Neural cell (in vitro differentiated cells): ENCODE measurements around the gene TMEM94. TPM values are rescaled to one million over a fixed set of nuclear protein-coding genes. Genes with fewer than 3 reads are reported as not detected.

Experiments
- H2AFZ ChIP-seq: fragments of 200-600, 300-800 bp; sonication (generic), shearing (Covaris generic); 2 replicates; pipeline ENCODE4 v1.6.0; 2014; ENCODE audit warnings: low read depth, mild to moderate bottlenecking, antibody characterized with exemption, low read length, moderate library complexity
- H3F3A ChIP-seq: fragments of 200-600 bp; shearing (Covaris generic); 2 replicates; pipeline ENCODE4 v1.6.1; 2016; ENCODE audit warnings: mild to moderate bottlenecking, moderate library complexity, mixed read lengths, antibody characterized with exemption, low read length; ENCODE audit not compliant: insufficient read depth, poor library complexity, severe bottlenecking
- H3K27ac ChIP-seq: fragments of 200-600, 300-800 bp; sonication (generic), shearing (Covaris generic); 2 replicates; pipeline ENCODE4 v1.5.1; 2014; ENCODE audit warnings: mild to moderate bottlenecking, low read length, moderate library complexity
- H3K27me3 ChIP-seq: fragments of 300-800, 200-600 bp; sonication (generic), shearing (Covaris generic); 2 replicates; pipeline ENCODE4 v1.6.0; 2014; ENCODE audit warnings: mild to moderate bottlenecking, low read depth, low read length, moderate library complexity; ENCODE audit not compliant: insufficient read depth
- H3K36me3 ChIP-seq: fragments of 300-800, 200-600 bp; sonication (generic), shearing (Covaris generic); 2 replicates; pipeline ENCODE4 v1.5.1; 2014; ENCODE audit warnings: mild to moderate bottlenecking, antibody characterized with exemption, low read length, moderate library complexity; ENCODE audit not compliant: insufficient read depth
- H3K4me2 ChIP-seq: fragments of 300-800, 200-600 bp; sonication (generic), shearing (Covaris generic); 2 replicates; pipeline ENCODE4 v1.6.0; 2014; ENCODE audit warnings: mild to moderate bottlenecking, low read length
- H3K4me3 ChIP-seq: fragments of 300-800, 200-600 bp; sonication (generic), shearing (Covaris generic); 2 replicates; pipeline ENCODE4 v1.5.1; 2014; ENCODE audit warnings: mild to moderate bottlenecking, low read length, moderate library complexity
- H3K79me2 ChIP-seq: fragments of 200-600 bp; shearing (Covaris generic); replicated peaks from 2 replicates; pipeline ENCODE4 v1.6.0; 2014; ENCODE audit warnings: mild to moderate bottlenecking, low read length, moderate library complexity; ENCODE audit not compliant: insufficient read depth
- H3K9ac ChIP-seq: fragments of 300-800, 200-600 bp; sonication (generic), shearing (Covaris generic); 2 replicates; pipeline ENCODE4 v1.6.1; 2016; ENCODE audit warnings: mild to moderate bottlenecking, low read length, mixed read lengths
- H3K9me2 ChIP-seq: fragments of 200-600 bp; shearing (Covaris generic); 2 replicates; pipeline ENCODE4 v1.6.1; 2016; ENCODE audit warnings: mild to moderate bottlenecking, low read length, mixed read lengths; ENCODE audit not compliant: insufficient read depth
- H3K9me3 ChIP-seq: fragments of 200-600, 300-800 bp; sonication (generic), shearing (Covaris generic); 2 replicates; pipeline ENCODE4 v1.6.1; 2016; ENCODE audit warnings: mild to moderate bottlenecking, mixed run types, low read length, moderate library complexity, mixed read lengths
- H4K20me1 ChIP-seq: fragments of 200-600 bp; shearing (Covaris generic); 2 replicates; pipeline ENCODE4 v1.6.1; 2016; ENCODE audit warnings: mild to moderate bottlenecking, mixed run types; ENCODE audit not compliant: insufficient read depth
- EP300 ChIP-seq: fragments of 450-650 bp; conservative IDR thresholded peaks from 2 replicates; pipeline ENCODE4 v1.6.1; 2014; ENCODE audit warnings: antibody characterized with exemption, mild to moderate bottlenecking, moderate library complexity; ENCODE audit not compliant: poor library complexity, severe bottlenecking
- EZH2 ChIP-seq: fragments of 200-600, 300-800 bp; shearing (Covaris generic), sonication (generic); IDR thresholded peaks from 2 replicates; pipeline ENCODE4 v1.6.1; 2014; ENCODE audit warnings: antibody characterized with exemption, low read length, borderline replicate concordance, mild to moderate bottlenecking; ENCODE audit not compliant: insufficient read depth, poor library complexity, severe bottlenecking
- MXI1 ChIP-seq: fragments of 450-650 bp; conservative IDR thresholded peaks from 2 replicates; pipeline ENCODE4 v1.6.1; 2014; ENCODE audit warnings: antibody characterized with exemption, mild to moderate bottlenecking; ENCODE audit not compliant: poor library complexity, severe bottlenecking
- POLR2AphosphoS5 ChIP-seq: IDR thresholded peaks from 2 replicates; pipeline ENCODE4 v1.6.1; 2012
- RAD21 ChIP-seq: fragments of 450-650 bp; conservative IDR thresholded peaks from 2 replicates; pipeline ENCODE4 v1.6.1; 2014; ENCODE audit warnings: antibody characterized with exemption, mild to moderate bottlenecking, moderate library complexity
- REST ChIP-seq: IDR thresholded peaks from 2 replicates; pipeline ENCODE4 v1.6.1; 2012; ENCODE audit warnings: borderline replicate concordance
- SMC3 ChIP-seq: fragments of 450-650 bp; conservative IDR thresholded peaks from 2 replicates; pipeline ENCODE4 v1.6.1; 2014; ENCODE audit warnings: antibody characterized with exemption, mild to moderate bottlenecking, moderate library complexity; ENCODE audit not compliant: poor library complexity
- TAF1 ChIP-seq: IDR thresholded peaks from 2 replicates; pipeline ENCODE4 v1.6.1; 2012; ENCODE audit warnings: low read depth
- polyA plus RNA-seq: library from polyadenylated mRNA; depleted of rRNA; stranded (reverse); fragments of >200 nt; gene quantifications from 2 replicates; pipeline ENCODE4 v1.2.3, GENCODE V29; 2014
- TF ChIP-seq, protein P1 (sequence below): fragments of 450-650 bp; IDR thresholded peaks from 2 replicates; pipeline ENCODE4 v1.5.1; 2014; ENCODE audit warnings: antibody characterized with exemption, mild to moderate bottlenecking, moderate library complexity; ENCODE audit not compliant: poor library complexity, severe bottlenecking

The TMEM94 gene
- polyA plus RNA-seq, 1 donor from 2014 or later, result 37.0 TPM

- no peaks in the 10 kb centered on the region for H3K36me3 ChIP-seq
- no peak overlapping the region for H3K4me2 ChIP-seq
- no peak overlapping the region for H3K27ac ChIP-seq
Observed at GRCh38 chr17:75505152-75505409, 48.6 kb downstream of the TMEM94 start.

GRCh38 chr17:75505640-75506039, 49.2 kb downstream of the TMEM94 start:
- H3K9me2 ChIP-seq, result no peaks in the 10 kb centered on the region
- no peak overlapping the region for H3K27ac ChIP-seq
- TF ChIP-seq, protein P1, sequence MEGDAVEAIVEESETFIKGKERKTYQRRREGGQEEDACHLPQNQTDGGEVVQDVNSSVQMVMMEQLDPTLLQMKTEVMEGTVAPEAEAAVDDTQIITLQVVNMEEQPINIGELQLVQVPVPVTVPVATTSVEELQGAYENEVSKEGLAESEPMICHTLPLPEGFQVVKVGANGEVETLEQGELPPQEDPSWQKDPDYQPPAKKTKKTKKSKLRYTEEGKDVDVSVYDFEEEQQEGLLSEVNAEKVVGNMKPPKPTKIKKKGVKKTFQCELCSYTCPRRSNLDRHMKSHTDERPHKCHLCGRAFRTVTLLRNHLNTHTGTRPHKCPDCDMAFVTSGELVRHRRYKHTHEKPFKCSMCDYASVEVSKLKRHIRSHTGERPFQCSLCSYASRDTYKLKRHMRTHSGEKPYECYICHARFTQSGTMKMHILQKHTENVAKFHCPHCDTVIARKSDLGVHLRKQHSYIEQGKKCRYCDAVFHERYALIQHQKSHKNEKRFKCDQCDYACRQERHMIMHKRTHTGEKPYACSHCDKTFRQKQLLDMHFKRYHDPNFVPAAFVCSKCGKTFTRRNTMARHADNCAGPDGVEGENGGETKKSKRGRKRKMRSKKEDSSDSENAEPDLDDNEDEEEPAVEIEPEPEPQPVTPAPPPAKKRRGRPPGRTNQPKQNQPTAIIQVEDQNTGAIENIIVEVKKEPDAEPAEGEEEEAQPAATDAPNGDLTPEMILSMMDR, result no peak
- TF ChIP-seq REST (no peak), TAF1 (no peak), EP300 (no peak), RAD21 (no peak), EZH2 (no peak), POLR2AphosphoS5 (no peak), SMC3 (no peak), MXI1 (no peak)
- no peaks in the 10 kb centered on the region for H3K79me2 ChIP-seq
- no peak overlapping the region for H3K4me3 ChIP-seq
- H3K9me3 ChIP-seq, result no peaks in the 10 kb centered on the region
- no peak overlapping the region for H3K9ac ChIP-seq
- H3K4me2 ChIP-seq, result no peak overlapping the region
- H3K36me3 ChIP-seq, result no peaks in the 10 kb centered on the region
- no peaks in the 10 kb centered on the region for H3F3A ChIP-seq
- no peak overlapping the region for H2AFZ ChIP-seq
- no peaks in the 10 kb centered on the region for H4K20me1 ChIP-seq
- no peaks in the 10 kb centered on the region for H3K27me3 ChIP-seq

More at GRCh38 chr17:75505152-75505409, 48.6 kb downstream of the TMEM94 start:
- no peaks in the 10 kb centered on the region for H4K20me1 ChIP-seq
- H3K9me2 ChIP-seq, result no peaks in the 10 kb centered on the region
- no peak overlapping the region for H3K4me3 ChIP-seq
- TF ChIP-seq EZH2 (no peak), SMC3 (no peak), MXI1 (no peak), RAD21 (no peak), POLR2AphosphoS5 (no peak), REST (no peak), EP300 (no peak), TAF1 (no peak)
- TF ChIP-seq, protein P1, result no peak
- no peak overlapping the region for H2AFZ ChIP-seq
- no peak overlapping the region for H3K9ac ChIP-seq
- no peaks in the 10 kb centered on the region for H3K9me3 ChIP-seq
- H3F3A ChIP-seq, result no peaks in the 10 kb centered on the region
- H3K79me2 ChIP-seq, result no peaks in the 10 kb centered on the region
- no peaks in the 10 kb centered on the region for H3K27me3 ChIP-seq
